Measurements from ENCODE around the gene SLC23A1.

SLC23A1 gene

GRCh38 chr5:139406963-139407362 is 23.9 kb upstream of the SLC23A1 start:
- no peak for DNase-seq

DNA sequence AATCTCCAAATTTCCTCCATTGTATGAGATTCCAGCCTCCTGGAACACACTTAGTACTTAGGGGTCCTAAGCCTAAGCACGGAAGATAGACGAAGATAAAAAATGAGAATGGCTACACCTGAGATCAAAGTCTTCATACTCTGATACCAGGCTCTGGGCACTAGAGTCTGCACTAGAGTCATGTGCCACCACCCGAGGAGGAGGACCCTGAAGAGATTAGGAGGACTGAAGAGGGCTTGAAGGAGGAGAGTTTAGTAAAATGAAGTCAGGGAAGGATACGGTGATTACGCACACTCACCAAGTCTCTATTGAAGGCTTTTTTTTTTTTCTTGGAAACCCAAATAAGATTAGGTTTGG is 21.4 kb upstream of the SLC23A1 start:
- DNase-seq = no peak

- peak; percentile 97 for DNase-seq
Measured at GRCh38 chr5:139403787-139404483, 20.8 kb upstream of the SLC23A1 start, which contains the start of gene SPATA24. SPATA24 (minus strand) TSS chr5:139404089; CDS start chr5:139404060, 29 bp downstream.

DNA sequence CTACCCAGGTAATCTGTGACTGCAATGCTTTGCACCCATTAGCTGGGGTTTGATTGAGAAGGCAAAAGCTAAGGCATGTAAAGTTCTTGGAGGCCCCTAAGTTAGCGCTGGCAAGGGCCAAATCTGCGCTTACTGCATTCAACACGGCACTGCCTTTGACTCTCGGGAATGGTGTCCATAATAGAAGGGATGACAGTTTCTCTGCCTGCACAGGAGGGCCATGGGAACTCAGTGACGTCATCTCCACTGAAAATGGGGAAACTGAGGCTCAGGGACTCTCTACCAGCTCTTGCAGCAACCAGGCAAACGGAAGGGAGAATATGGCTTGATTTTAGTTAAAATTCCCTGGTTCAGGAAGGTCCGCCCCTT is 20.3 kb upstream of the SLC23A1 start:
- no peak for DNase-seq

DNA sequence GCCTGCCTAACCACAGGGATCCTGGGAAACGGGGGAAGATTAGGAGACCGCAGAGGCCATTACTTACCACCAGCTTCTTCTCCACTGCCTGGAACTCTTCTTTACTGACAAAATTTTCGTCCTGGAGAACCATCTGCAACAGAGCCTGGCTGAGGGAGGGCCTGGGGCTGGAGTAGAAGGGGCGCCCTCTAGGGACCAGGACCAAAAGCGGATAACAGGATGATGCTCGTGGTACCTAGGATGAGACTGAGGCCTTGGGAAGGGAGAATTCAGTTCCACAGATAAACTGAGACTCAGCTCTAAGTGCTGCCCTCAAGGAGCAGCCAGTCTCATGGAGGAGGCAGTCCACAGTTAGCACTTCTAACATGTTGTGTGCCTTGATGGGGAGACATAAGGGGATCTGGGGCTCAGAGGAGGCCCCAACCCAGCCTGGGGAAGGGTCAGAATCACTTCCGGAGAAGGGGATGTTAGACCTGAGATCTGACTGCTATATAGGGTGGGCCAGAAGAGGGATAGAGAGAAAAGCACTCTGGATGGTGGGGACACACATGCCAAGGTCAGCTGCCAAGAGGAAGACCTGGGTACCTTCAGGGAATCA is 19.6 kb upstream of the SLC23A1 start:
- peak; percentile 24 for DNase-seq

DNA sequence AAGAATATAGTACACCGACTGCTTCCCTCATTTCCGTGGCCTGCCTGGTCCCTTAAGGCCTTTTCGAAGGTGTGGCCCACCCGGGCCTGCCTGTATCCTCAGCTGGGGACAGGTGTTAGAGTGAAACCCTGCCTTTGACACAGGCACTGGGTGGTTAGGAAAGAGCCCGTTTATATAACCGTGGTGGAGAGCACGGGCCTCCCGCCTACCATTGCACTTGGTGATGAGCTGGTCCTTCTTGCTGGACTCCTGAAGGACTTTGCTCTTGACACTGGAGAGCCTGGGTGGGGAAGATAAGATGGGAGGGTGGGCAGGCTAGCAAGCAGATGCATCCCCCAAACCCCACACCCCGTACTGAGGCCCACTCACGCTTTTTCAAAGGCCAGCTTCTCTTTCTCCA is 18.4 kb upstream of the SLC23A1 start:
- DNase-seq = no peak

DNA sequence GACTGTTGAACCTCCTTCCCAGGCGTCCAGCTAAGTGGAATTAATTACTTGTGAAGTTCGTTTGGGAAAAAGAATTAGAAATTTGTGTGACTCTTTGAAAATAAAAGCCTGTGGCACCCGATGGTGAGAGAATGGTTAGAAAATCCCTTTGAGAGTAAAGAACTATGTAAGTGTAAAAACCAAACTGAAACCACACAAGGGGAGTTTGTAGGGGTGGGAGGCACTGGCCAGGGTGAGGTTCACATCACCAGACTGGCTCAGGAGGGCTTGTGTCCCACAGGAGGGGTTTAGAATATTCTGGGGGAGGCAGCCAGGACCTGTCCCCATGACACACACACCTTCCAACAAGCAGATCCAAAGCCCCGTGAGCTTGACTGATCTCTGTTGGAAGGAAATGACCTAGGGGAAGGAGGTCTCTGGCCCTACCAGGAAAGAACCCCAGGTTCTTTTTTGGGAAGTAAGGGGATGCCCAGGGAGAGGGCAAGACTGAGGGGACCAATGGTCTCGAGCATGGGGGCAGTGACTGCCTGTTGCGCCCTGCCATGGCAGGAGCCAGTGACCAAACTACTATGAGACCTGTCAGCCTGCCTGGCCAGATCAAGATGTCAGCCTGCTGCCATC is 16.5 kb upstream of the SLC23A1 start:
- no peak for DNase-seq

DNA sequence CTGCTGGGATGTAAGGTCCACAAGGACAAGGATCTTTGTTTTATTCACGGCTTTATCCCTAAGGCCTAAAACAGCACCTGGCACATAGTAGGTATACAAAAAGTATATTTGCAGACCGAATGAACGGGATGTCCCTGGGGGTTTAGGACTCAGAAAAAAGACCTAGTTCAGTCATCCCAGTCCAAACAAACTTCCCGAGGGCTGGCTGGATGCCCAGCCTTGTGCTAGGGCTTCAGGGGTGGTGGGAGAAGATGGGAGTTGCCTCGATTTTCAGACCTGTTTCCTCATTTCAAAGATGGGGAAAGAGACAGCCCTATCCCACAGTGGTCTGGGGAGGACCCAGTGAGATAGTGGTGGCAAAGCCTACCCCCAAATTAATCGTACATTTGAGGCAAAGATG is 14.8 kb upstream of the SLC23A1 start:
- no peak for DNase-seq

- DNase-seq = no peak
Measured at GRCh38 chr5:139396691-139397090, 13.6 kb upstream of the SLC23A1 start.

DNA sequence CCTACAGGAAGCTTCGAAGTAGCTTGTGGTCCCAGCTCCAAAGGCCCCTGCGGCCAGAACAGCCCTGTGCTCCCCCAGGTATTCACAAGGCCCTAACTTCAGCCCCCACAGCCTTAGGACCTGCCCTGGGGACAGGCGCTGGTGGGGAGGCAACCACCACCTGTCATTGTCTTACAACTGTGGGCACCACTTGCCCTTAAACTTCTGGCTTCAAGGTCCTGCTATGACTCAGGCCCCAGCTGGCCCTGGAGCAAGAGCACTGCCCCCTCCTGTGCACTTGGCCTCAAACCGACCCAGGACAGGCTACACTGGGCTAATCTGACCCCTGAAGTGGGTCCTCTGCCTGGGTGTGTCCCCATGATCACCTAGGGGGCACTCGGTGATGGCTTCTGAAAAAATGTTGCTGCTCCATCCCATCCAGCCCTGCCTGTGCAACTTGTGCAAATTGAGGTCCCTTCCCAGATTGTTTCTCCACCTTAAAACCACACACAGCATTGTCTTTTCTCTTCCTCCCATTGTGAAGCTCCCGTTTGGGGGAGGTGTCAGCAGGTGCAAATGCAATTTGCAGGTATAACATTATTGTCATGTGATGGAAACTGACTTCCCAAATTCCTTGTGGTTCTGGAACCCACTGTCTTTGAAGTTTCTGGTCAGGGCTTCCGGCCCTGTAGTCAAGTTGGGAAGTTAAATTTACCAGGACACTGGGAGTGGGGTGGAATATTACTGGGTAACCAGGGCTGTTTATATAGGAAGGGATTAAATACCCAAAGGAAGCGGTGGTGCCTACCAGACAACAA is 12.9 kb upstream of the SLC23A1 start:
- no peak for DNase-seq

GRCh38 chr5:139394654-139395566 is 11.8 kb upstream of the SLC23A1 start, which contains the start of gene PROB1:
PROB1 (minus strand) TSS chr5:139395104; CDS start chr5:139395081, 23 bp downstream.
- no peak for DNase-seq

DNA sequence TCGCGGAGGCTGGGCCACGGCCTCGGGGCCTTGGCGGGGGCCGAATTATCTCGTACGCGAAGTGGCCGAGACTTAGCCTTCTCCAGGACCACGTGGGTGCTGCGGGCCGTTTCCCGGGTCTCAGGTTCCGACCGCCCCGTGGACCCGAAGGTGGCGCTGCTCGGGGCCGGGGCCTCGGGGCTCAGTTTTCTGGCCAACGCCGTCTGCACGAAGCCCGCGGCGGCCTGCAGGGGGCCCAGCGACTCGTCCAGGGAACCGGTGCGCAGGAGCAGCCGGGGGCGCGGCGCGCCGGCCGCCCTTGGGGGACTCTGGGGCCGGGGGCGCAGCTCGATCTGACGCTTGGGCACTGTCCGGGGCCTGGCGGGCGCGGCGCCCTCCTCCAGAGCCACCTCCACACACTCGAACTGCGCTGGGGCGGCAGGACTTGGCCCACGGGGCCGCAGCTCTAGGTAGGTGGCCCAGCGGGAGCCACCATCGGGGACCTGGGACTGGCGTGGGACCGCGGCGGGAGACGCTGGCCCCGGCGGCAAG is 11.1 kb upstream of the SLC23A1 start:
- peak; percentile 67 for DNase-seq

DNA sequence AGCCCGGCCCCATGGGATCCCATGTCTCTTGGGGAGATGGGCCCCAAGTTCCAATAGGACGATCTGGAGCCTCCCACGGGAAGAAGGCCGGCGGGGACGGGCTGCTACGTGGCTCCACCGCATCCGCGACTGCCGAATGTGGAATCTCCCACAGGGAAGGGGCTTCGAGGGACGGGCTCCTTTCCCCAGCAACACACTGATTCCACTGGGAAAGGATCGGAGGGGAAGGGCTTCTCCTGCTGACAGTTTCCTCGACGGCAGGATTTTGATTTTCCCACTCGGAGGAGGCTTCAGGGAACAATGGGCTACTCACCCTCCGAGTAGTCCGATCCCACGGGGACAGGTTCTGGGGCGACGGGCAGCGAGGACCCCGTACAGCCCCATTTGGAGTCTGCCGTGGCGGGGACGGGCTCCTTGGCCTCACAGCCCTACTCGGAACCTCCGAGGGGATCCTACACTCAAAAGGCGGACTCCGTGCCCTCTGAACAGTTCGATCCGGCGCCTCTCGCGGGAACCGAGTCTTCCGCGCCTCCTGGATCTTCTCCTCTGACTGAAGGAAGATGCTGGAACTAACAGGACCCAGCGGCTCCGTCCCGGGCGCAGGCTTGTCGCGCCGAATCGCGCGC is 10.5 kb upstream of the SLC23A1 start:
- no peak for DNase-seq

DNA sequence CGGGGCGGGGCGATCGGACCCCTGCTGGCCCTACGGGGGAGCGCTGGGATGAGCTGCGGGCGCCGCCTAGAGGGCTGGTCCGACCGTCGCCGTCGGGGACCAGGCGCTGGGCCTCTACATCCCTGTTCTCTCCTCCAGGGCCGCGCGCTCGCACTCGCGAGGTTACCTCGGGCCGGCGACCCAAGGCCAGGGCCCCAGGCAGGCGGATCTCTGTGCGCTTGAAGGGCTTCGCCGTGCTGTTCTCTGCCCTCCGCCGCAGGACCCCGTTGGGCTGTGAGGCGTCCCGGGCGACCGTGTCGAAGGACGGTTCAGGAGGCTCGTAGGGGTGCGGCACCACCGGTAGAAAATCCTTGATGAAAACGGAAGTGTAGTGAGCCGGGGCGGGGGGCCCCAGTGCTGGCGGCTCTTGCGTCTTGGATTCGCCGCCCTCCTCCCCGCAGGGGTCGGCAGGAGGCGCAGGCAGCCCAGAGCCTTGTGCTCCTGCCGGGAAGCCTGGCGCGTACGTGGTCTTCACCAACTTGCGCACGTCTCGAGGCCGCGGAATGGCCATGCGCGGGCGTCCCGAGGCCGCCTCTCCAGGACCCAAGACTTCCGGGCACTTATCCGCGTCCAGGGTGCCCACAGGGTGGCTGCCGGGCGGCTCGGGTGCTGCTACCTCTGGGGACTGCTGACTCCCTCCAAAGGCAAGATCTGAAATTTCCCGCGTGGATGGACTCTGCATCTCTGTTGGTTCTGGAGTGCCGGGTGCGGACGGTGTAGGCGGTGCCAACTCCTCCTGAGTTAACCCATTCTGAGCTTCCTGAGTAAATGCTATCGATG is 9.8 kb upstream of the SLC23A1 start:
- peak; percentile 83 for DNase-seq

DNA sequence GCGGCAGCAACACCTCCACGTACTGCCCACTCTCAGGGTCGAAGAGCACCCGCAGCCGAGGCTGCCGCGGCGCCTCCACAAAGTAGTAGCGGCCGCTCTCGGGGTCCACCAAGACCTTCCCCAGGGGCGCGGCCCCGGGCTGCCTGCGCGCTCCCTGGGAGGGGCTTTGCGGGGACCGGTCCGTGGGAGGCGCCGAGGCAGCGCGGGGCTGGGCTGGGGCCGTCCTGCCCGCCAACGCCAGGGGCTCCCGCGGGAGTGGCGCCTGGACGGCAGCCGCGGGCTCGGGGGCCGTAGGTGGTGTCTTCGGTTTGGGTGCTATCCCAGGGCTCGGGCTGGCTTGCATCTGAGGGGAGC is 9.2 kb upstream of the SLC23A1 start:
- no peak for DNase-seq

GRCh38 chr5:139391570-139392323 is 8.7 kb upstream of the SLC23A1 start:
- no peak for DNase-seq

DNA sequence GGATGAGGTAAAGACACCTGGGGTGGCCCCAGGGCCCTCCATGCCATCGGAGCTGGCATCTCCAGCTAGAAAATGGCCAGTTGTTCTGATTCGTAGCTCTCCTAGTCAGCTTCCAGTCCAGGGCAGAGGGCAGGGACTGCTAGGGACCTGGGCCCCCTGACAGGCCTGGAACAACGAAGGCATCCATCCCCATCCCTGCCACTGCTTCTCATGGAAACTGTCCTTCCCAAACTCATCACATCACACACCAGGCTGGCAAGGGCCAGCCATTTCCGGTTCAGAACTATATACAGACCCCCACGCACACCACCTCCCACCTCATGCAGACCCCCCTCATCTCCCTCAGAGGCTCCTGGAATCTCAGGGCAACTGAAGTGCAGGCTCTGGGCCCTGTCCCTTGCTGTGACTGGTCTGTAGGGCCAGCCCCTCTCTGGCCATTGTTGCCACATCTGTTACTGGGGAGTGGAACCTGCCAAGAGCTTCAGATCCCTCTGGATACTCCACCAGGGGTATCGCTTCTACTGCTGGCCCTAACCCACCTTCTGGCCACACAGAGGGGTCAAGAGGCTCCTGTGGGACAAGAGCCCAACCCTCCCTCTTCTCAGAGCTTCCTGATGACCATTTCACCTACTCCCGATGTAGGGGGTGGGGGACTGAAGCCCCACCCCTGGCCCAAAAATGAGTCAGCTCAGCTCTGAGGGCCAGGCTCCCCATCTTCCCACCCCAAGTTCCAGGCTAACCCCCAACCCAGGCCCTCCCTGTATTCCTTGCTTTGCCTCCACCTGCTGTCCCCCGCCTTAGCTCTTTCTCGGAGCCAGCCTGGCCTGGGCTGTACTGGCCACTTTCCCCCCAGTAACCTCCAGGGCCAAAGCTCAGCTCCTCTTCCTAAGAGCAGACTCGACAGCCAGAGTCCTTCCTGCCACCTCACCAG is 7.8 kb upstream of the SLC23A1 start:
- DNase-seq = no peak

DNA sequence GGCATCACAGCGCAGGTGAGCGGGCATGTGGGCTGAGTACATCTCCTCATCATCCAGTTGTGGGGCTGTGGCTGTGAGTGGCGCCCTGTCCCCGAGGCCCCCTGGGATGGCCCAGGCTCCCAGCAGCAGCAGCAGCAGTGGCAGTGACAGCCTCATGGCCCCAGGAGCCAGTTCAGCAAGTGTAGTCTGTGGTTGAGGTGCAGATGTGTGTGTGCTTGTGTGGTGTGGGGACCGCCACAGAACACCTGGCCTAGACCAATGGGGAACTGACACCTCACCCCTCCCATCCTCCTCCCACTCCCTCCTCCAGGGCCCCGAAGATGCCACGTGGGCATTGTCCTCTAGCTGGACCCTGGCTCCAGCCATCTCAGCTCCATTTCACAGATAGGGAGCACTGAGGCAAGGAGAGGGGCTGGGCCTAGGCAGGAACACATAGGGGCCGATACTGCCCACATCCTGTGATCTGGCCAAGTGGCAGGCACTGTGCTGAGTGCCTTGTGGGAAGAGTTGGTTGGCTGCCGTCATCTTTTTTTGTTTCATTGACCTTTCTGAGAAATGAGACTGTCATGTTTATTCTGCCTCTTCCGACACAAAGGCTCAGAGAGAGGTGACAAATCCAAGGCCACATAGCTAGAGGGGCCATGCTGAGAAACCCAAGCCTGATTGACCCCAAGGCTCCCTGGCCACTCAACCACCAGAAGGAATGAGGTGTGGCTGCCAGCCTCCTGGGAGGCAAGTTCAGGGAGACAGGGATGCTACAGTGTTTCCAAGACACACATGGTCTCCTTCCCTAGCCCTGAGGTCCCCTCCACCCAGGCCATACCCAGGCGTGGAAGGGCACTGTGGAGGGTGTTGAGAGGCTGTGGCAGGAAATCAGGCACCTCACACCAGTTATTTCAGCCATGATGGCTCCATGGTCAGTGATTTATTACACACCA is 6.9 kb upstream of the SLC23A1 start, which contains the start of gene MZB1:
Gene MZB1 (minus strand): TSS at position 213 of the 938 bp plus-strand sequence. CDS start 57 bp downstream, at position 156.
- peak; percentile 80 for DNase-seq

All from CD4-positive, alpha-beta T cell treated with Interleukin-12 subunit alpha and Interleukin-12 subunit beta, for 1 hour (primary cell).